T-cell (primary cell): ENCODE data around the gene TTYH1. TPM values are rescaled to one million over a fixed set of nuclear protein-coding genes. Genes with fewer than 3 reads are reported as not detected.

Experiments used
- ATAC-seq, 4 experiments: fragments of 200-7000 bp in 3 of 4; fragments of 150-1000 bp in 1 of 4; cut with Tn5 transposase; replicated peaks in 1 of 4; 1 replicate in 3 of 4; 2 replicates in 1 of 4; pipeline ENCODE4 v1.10.0; 2021; ENCODE audit warnings: moderate library complexity in 3 of 4, mild to moderate bottlenecking in 2 of 4, moderate number of reproducible peaks in 1 of 4
- CTCF ChIA-PET, 2 donors: fragments of 300-600 bp; sonication (Branson Sonifier 250); formaldehyde crosslinking; loops; one replicate each; lab custom pipeline; 2022; ENCODE audit warnings: antibody characterized with exemption in 2 of 2; lab: Charles Lee
- POLR2A ChIA-PET, 2 donors: fragments of 300-600 bp; sonication (Branson Sonifier 250); formaldehyde crosslinking; loops; one replicate each; lab custom pipeline; 2022; ENCODE audit warnings: antibody characterized with exemption in 2 of 2; lab: Charles Lee
- DNase-seq, 35 experiments: peaks; one replicate each; pipeline versions ENCODE4 v3.0.0 to v3.0.0-alpha.2; 2013 to 2023
- H3K27ac ChIP-seq: one replicate; pipeline ENCODE4 v1.5.1; 2013; ENCODE audit warnings: low read length
- H3K27me3 ChIP-seq, 2 experiments: replicated peaks in 1 of 2; 1 replicate in 1 of 2; 2 replicates in 1 of 2; pipeline versions ENCODE4 v1.6.1 to v1.7.0; 2013; ENCODE audit warnings: low read length in 1 of 2, mixed read lengths in 1 of 2; ENCODE audit not compliant: control insufficient read depth in 2 of 2, insufficient read depth in 2 of 2; ENCODE audit errors: extremely low read depth in 1 of 2
- H3K36me3 ChIP-seq, 2 donors: 1 replicate in 1 of 2; 2 replicates in 1 of 2; pipeline versions ENCODE4 v1.6.1 to v1.7.0; 2013; ENCODE audit warnings: low read length in 1 of 2; ENCODE audit not compliant: control insufficient read depth in 2 of 2, insufficient read depth in 1 of 2; ENCODE audit errors: extremely low read depth in 1 of 2
- H3K4me1 ChIP-seq, 2 experiments: 1 replicate in 1 of 2; 2 replicates in 1 of 2; pipeline versions ENCODE4 v1.6.1 to v1.7.0; 2013; ENCODE audit warnings: low read length in 2 of 2, mixed read lengths in 1 of 2; ENCODE audit not compliant: insufficient read depth in 2 of 2, control insufficient read depth in 1 of 2; ENCODE audit errors: extremely low read depth in 1 of 2
- H3K4me3 ChIP-seq, 2 donors: 1 replicate in 1 of 2; 2 replicates in 1 of 2; pipeline versions ENCODE4 v1.5.1 to v1.7.0; 2013; ENCODE audit warnings: mild to moderate bottlenecking in 2 of 2, low read length in 1 of 2, moderate library complexity in 1 of 2; ENCODE audit not compliant: control insufficient read depth in 1 of 2; ENCODE audit errors: extremely low read depth in 1 of 2
- H3K9me3 ChIP-seq: 2 replicates; pipeline ENCODE4 v1.7.0; 2013
- H3K27ac Mint-ChIP-seq, 2 donors: one replicate each; pipeline ENCODE4 v1.8.0; 2020 to 2021; ENCODE audit warnings: mild to moderate bottlenecking in 2 of 2, mixed read lengths in 2 of 2
- H3K27me3 Mint-ChIP-seq, 2 donors: one replicate each; pipeline ENCODE4 v1.8.0; 2021 to 2022; ENCODE audit warnings: mixed read lengths in 2 of 2
- H3K36me3 Mint-ChIP-seq: one replicate; pipeline ENCODE4 v1.8.0; 2021; ENCODE audit warnings: mixed read lengths
- H3K4me1 Mint-ChIP-seq, 3 donors: one replicate each; pipeline ENCODE4 v1.8.0; 2020 to 2022; ENCODE audit warnings: mixed read lengths in 3 of 3, mild to moderate bottlenecking in 1 of 3
- H3K4me3 Mint-ChIP-seq, 3 donors: one replicate each; pipeline ENCODE4 v1.8.0; 2020 to 2022; ENCODE audit warnings: mild to moderate bottlenecking in 3 of 3, mixed read lengths in 3 of 3, moderate library complexity in 3 of 3
- H3K9me3 Mint-ChIP-seq, 3 donors: one replicate each; pipeline ENCODE4 v1.8.0; 2020 to 2022; ENCODE audit warnings: mixed read lengths in 3 of 3
- whole genome bisulfite sequencing: methylation state at CpG from one replicate; pipeline ENCODE4 v1.1.5; 2013; ENCODE audit warnings: missing lambda C conversion rate; ENCODE audit not compliant: insufficient coverage; 5-methylcytosine and 5-hydroxymethylcytosine counted together
- total RNA-seq, 35 experiments: library from RNA in 6 of 35; stranded (reverse) in 6 of 35; fragments of 120-200 nt in 1 of 35; gene quantifications; one replicate each; pipeline versions ENCODE4 v1.2.1 to v1.2.4 and lab custom pipeline; 2013 to 2026

Gene TTYH1
- total RNA-seq, 5 donors from 2014 or later (not counting 1 experiment from before 2014, with no cell fraction given), result 0.26 to 0.41 TPM; not detected in 3

DNA sequence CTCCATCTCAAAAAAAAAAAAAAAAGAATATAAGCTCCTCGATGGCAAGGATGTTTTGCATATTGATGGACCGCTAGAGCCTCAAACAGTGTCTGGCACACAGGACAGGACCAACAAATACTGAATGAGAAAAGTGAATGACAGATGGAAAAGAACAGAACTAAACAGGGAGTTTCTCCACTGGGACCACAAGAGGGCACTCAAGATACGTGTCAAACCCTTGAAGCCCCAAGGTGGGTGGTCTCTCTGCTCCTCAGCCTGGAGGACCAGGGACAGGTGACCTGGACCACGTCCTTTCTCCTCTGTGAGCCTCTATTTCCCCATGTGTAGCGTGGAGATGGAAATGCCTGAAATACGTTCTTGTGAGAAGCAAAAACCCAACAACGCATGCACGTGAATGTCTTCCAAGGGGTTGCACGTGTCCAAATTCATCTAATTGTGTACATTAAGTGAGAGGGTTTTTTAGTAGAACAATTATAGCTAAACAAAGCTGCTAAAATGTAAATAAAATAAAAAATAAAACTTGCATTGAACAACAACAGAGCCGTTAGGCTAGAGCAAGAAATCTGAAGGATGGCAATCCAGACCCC lies 63.5 kb downstream of the TTYH1 start:
- Mint-ChIP-seq H3K4me3 (no peak overlapping the region), H3K27ac (no peak overlapping the region), H3K4me1 (peaks cover 4 to 15% (median 12%) of the 10 kb centered on the region in 3 donors), H3K36me3 (no peaks in the 10 kb centered on the region), H3K27me3 (peaks cover 26 to 46% of the 10 kb centered on the region in 2 donors), H3K9me3 (no peaks in the 10 kb centered on the region)
- peak in 2 of 35 experiments; percentile 16 to 68 for DNase-seq
- peaks cover 0 to 6% of the 10 kb centered on the region in 2 experiments for H3K4me1 ChIP-seq
- peak in 1 of 4 experiments; percentile 59 for ATAC-seq
- no peak overlapping the region for H3K27ac ChIP-seq
- WGBS, result 27% methylated on average over 6 of the region's 10 CpGs
- H3K4me3 ChIP-seq, result no peak overlapping the region
- ChIA-PET CTCF (interaction anchor here (0.7 to 1.2 kb wide), 6 partner anchors 9 to 584 kb away, joined by 3 to 5 read pairs (median 3); partner anchors contain the start of genes LAIR2 (in 1 of the 2) and LENG8 (in 1 of the 2)), POLR2A (no interaction called here)
- no peaks in the 10 kb centered on the region for H3K9me3 ChIP-seq
- peaks cover 2 to 26% of the 10 kb centered on the region in 2 experiments for H3K27me3 ChIP-seq
- no peaks in the 10 kb centered on the region for H3K36me3 ChIP-seq

DNA sequence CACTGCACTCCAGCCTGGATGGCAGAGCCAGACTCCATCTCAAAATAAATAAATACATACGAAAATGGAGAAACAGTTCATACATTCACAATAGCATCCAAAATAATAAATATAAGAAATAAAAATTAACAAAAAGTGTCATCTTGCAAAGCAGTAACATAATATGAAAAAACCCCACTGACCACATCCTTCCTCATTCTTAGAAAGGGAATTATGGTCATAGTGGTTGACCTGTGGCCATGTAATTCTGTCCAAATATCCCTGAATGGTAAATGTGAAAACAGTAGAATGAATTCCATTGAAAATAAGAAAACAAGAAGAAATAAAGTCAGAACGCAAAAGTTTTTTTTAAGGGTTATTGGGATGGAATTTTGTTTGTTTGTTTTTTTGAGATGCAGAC lies 64.8 kb downstream of the TTYH1 start:
- ChIA-PET POLR2A (no interaction called here), CTCF (no interaction called here)
- H3K4me3 ChIP-seq, result no peak overlapping the region
- peaks cover 2 to 28% of the 10 kb centered on the region in 2 experiments for H3K27me3 ChIP-seq
- Mint-ChIP-seq H3K9me3 (no peaks in the 10 kb centered on the region), H3K4me3 (no peak overlapping the region), H3K27ac (no peak overlapping the region), H3K36me3 (no peaks in the 10 kb centered on the region), H3K27me3 (peaks cover 22 to 51% of the 10 kb centered on the region in 2 donors), H3K4me1 (peaks cover 4 to 15% (median 12%) of the 10 kb centered on the region in 3 donors)
- WGBS, result 14% methylated on average over 1 of the region's 2 CpGs
- no peaks in the 10 kb centered on the region for H3K9me3 ChIP-seq
- H3K27ac ChIP-seq, result no peak overlapping the region
- H3K36me3 ChIP-seq, result no peaks in the 10 kb centered on the region
- DNase-seq, result no peak
- no peak for ATAC-seq
- H3K4me1 ChIP-seq, result peaks cover 0 to 6% of the 10 kb centered on the region in 2 experiments

DNA sequence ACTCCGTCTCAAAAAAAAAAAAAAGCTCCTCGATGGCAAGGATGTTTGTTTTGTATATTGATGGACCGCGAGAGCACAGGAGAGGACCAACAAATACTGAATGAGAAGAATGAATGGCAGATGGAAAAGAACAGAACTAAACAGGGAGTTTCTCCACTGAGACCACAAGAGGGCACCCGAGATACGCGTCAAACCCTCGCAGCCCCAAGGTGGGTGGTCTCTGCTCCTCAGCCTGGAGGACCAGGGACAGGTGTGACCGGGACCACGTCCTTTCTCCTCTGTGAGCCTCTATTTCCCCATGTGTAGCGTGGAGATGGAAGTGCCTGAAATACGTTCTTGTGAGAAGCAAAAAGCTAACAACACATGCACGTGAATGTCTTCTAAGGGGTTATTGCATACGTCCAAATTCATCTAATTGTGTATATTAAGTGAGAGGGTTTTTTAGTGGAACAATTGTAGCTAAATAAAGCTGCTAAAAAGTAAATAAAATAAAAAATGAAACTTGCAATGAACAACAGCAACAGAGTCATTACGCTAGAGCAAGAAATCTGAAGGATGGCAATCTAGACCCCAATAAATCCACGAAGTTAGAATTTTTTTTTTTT lies 66.2 kb downstream of the TTYH1 start:
- no peaks in the 10 kb centered on the region for H3K9me3 ChIP-seq
- Mint-ChIP-seq H3K36me3 (no peaks in the 10 kb centered on the region), H3K27me3 (peaks cover 22 to 55% of the 10 kb centered on the region in 2 donors), H3K4me3 (no peak overlapping the region), H3K27ac (peak overlapping the region in 1 of 2 donors; percentile 63), H3K9me3 (no peaks in the 10 kb centered on the region), H3K4me1 (peaks cover 4 to 15% (median 12%) of the 10 kb centered on the region in 3 donors)
- peaks cover 2 to 28% of the 10 kb centered on the region in 2 experiments for H3K27me3 ChIP-seq
- H3K4me1 ChIP-seq, result peaks cover 0 to 6% of the 10 kb centered on the region in 2 experiments
- ChIA-PET POLR2A (no interaction called here), CTCF (interaction anchor here in 1 of 2 donors (0.6 to 0.7 kb wide), 3 partner anchors 61 to 157 kb away, joined by 3 to 6 read pairs (median 4); no protein-coding TSS in a partner anchor)
- ATAC-seq (peak in 3 of 4 experiments; percentile 29 to 67 (median 57)), DNase-seq (peak in 9 of 35 experiments; percentile 13 to 78 (median 31))
- H3K4me3 ChIP-seq, result no peak overlapping the region
- no peaks in the 10 kb centered on the region for H3K36me3 ChIP-seq
- WGBS, result 0% methylated on average over 8 of the region's 16 CpGs
- H3K27ac ChIP-seq, result no peak overlapping the region

DNA sequence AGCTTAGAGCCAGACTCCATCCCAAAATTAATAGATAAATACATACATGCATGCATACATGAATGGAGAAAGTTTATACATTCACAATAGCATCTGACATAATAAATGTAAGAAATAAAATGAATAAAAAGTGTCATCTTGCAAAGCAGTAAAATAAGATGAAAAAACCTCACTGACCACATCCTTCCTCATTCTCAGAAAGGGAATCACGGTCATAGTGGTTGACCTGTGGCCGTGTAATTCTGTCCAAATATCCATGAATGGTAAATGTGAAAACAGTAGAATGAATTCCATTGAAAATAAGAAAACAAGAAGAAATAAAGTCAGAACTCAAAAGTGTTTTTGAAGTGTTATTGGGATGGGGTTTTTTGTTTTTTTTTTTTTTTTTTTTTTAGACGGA lies 67.6 kb downstream of the TTYH1 start:
- peaks cover 19 to 43% of the 10 kb centered on the region in 2 donors for H3K27me3 Mint-ChIP-seq
- no peak overlapping the region for H3K4me3 Mint-ChIP-seq
- DNase-seq, result no peak
- H3K27ac Mint-ChIP-seq, result no peak overlapping the region
- H3K27me3 ChIP-seq, result peaks cover 2 to 27% of the 10 kb centered on the region in 2 experiments
- ATAC-seq, result no peak
- peaks cover 4 to 15% (median 12%) of the 10 kb centered on the region in 3 donors for H3K4me1 Mint-ChIP-seq
- no peak overlapping the region for H3K4me3 ChIP-seq
- no CpG with 5 or more reads among the region's 3 CpGs for WGBS
- H3K9me3 Mint-ChIP-seq, result no peaks in the 10 kb centered on the region
- no peaks in the 10 kb centered on the region for H3K36me3 ChIP-seq
- H3K27ac ChIP-seq, result no peak overlapping the region
- H3K36me3 Mint-ChIP-seq, result no peaks in the 10 kb centered on the region
- CTCF ChIA-PET, result interaction anchor here in 1 of 2 donors (0.6 kb wide), 1 partner anchor 638 kb away, joined by 3 read pairs; no protein-coding TSS in a partner anchor
- POLR2A ChIA-PET, result no interaction called here
- peaks cover 0 to 6% of the 10 kb centered on the region in 2 experiments for H3K4me1 ChIP-seq
- H3K9me3 ChIP-seq, result no peaks in the 10 kb centered on the region

DNA sequence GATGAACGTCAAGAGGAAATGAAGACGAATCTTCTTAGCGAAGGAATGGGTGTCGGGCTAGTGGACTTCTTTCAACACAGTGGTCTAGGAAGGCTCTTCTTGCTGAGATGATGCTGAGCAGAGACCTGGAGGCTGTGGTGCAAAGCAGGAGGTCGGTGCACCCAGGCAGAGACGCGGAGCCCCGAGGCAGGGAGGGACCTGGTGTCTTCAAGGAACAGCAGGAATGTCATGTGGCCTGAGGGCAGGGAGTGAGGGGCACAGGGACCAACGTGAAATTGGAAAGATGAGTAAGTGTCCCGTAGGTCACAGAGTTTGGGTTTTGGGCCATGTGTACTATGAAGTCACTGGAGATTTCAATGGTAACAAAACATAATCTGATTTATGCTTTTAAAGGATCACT lies 69.2 kb downstream of the TTYH1 start:
- Histone ChIP-seq H3K9me3 (no peaks in the 10 kb centered on the region), H3K4me3 (no peak overlapping the region), H3K27me3 (peaks cover 0 to 16% of the 10 kb centered on the region in 2 experiments), H3K36me3 (no peaks in the 10 kb centered on the region), H3K4me1 (peaks cover 0 to 6% of the 10 kb centered on the region in 2 experiments), H3K27ac (no peak overlapping the region)
- CTCF ChIA-PET, result no interaction called here
- Mint-ChIP-seq H3K4me3 (no peak overlapping the region), H3K27me3 (peaks cover 12 to 33% of the 10 kb centered on the region in 2 donors), H3K27ac (no peak overlapping the region), H3K9me3 (no peaks in the 10 kb centered on the region), H3K4me1 (peaks cover 4 to 15% (median 12%) of the 10 kb centered on the region in 3 donors), H3K36me3 (no peaks in the 10 kb centered on the region)
- POLR2A ChIA-PET, result interaction anchor here in 1 of 2 donors (0.6 kb wide), 1 partner anchor 41 kb away, joined by 5 read pairs; no protein-coding TSS in a partner anchor
- ATAC-seq (no peak), DNase-seq (no peak)
- WGBS, result 89% methylated on average over 10 of the region's 10 CpGs

DNA sequence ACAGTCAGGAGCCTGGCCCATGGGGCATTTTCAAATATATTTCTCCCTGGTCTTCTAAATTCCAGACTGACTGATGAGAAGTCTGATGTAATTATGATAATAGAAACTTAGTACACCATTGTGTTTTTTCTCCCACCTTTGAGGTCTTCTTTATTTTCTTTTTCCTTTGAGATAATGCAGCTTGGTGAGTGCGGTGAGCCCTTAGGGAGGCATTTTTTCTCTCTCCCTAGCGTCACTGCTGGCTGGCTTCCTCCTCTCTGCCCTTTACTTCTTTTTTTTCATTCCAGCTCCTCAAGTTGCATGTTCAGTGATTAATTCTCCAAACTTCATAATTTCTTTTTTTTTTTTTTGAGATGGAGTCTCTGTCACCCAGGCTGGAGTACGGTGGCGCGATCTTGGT lies 70.6 kb downstream of the TTYH1 start:
- ATAC-seq, result no peak
- DNase-seq, result no peak
- H3K4me1 ChIP-seq, result peaks cover 0 to 6% of the 10 kb centered on the region in 2 experiments
- peaks cover 10 to 28% of the 10 kb centered on the region in 2 donors for H3K27me3 Mint-ChIP-seq
- H3K27me3 ChIP-seq, result peaks cover 0 to 10% of the 10 kb centered on the region in 2 experiments
- no peaks in the 10 kb centered on the region for H3K9me3 ChIP-seq
- ChIA-PET CTCF (no interaction called here), POLR2A (no interaction called here)
- no peaks in the 10 kb centered on the region for H3K36me3 Mint-ChIP-seq
- H3K36me3 ChIP-seq, result no peaks in the 10 kb centered on the region
- H3K4me1 Mint-ChIP-seq, result peaks cover 4 to 17% (median 10%) of the 10 kb centered on the region in 3 donors
- no peak overlapping the region for H3K4me3 Mint-ChIP-seq
- WGBS, result 60% methylated on average over 4 of the region's 5 CpGs
- no peak overlapping the region for H3K27ac ChIP-seq
- no peaks in the 10 kb centered on the region for H3K9me3 Mint-ChIP-seq
- H3K27ac Mint-ChIP-seq, result no peak overlapping the region
- H3K4me3 ChIP-seq, result no peak overlapping the region
